ENCODE data around the gene NLRP3. TPM values are rescaled to one million over a fixed set of nuclear protein-coding genes. Genes with fewer than 3 reads are reported as not detected.

NLRP3 gene
- total and polyA plus RNA-seq, 10 of the 15 experiments (the other 5 are each of a cell fraction or from before 2014, with no cell fraction given), result 1.8 to 10.4 (median 5.0) TPM

GRCh38 chr1:247421074-247421473 is 5.1 kb downstream of the NLRP3 start:
- SMC1A ChIA-PET (ENCODE audit: uncharacterized antibody, unreplicated experiment), result interaction anchor here (0.6 to 3.1 kb wide), 8 partner anchors 11 to 65 kb away, joined by 3 to 23 read pairs (median 4); no protein-coding TSS in a partner anchor
- peaks cover 5% of the 10 kb centered on the region for H3K4me1 ChIP-seq (ENCODE audit: control insufficient read depth, insufficient read depth, low read length)
- no peak for TF ChIP-seq KAT2A (conservative IDR thresholded peaks at IDR 0.05; ENCODE audit: control insufficient read depth, low read depth, low read length)
- TF ChIP-seq CBX5 (IDR thresholded peaks at IDR 0.05; ENCODE audit: low read depth), result no peak
- TF ChIP-seq MXI1 (IDR thresholded peaks at IDR 0.05; ENCODE audit: low read depth, low read length), result no peak
- no peak for TF ChIP-seq EGR1 (IDR thresholded peaks at IDR 0.05; ENCODE audit: borderline replicate concordance in 1 of 2, low read depth in 2 of 2, low read length in 2 of 2)
- TF ChIP-seq ETV6 (conservative IDR thresholded peaks at IDR 0.05 in 1 of 2, IDR thresholded peaks at IDR 0.05 in 1 of 2; ENCODE audit: borderline replicate concordance in 1 of 2, low read depth in 1 of 2), result no peak
- no peak for TF ChIP-seq NFXL1 (IDR thresholded peaks at IDR 0.05; ENCODE audit: borderline replicate concordance)
- TF ChIP-seq, protein P1, sequence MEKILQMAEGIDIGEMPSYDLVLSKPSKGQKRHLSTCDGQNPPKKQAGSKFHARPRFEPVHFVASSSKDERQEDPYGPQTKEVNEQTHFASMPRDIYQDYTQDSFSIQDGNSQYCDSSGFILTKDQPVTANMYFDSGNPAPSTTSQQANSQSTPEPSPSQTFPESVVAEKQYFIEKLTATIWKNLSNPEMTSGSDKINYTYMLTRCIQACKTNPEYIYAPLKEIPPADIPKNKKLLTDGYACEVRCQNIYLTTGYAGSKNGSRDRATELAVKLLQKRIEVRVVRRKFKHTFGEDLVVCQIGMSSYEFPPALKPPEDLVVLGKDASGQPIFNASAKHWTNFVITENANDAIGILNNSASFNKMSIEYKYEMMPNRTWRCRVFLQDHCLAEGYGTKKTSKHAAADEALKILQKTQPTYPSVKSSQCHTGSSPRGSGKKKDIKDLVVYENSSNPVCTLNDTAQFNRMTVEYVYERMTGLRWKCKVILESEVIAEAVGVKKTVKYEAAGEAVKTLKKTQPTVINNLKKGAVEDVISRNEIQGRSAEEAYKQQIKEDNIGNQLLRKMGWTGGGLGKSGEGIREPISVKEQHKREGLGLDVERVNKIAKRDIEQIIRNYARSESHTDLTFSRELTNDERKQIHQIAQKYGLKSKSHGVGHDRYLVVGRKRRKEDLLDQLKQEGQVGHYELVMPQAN (conservative IDR thresholded peaks at IDR 0.05), result no peak
- TF ChIP-seq ZNF207 (IDR thresholded peaks at IDR 0.05; ENCODE audit: borderline replicate concordance), result no peak
- no peak for TF ChIP-seq MLLT1 (IDR thresholded peaks at IDR 0.05)
- TF ChIP-seq, protein P2, sequence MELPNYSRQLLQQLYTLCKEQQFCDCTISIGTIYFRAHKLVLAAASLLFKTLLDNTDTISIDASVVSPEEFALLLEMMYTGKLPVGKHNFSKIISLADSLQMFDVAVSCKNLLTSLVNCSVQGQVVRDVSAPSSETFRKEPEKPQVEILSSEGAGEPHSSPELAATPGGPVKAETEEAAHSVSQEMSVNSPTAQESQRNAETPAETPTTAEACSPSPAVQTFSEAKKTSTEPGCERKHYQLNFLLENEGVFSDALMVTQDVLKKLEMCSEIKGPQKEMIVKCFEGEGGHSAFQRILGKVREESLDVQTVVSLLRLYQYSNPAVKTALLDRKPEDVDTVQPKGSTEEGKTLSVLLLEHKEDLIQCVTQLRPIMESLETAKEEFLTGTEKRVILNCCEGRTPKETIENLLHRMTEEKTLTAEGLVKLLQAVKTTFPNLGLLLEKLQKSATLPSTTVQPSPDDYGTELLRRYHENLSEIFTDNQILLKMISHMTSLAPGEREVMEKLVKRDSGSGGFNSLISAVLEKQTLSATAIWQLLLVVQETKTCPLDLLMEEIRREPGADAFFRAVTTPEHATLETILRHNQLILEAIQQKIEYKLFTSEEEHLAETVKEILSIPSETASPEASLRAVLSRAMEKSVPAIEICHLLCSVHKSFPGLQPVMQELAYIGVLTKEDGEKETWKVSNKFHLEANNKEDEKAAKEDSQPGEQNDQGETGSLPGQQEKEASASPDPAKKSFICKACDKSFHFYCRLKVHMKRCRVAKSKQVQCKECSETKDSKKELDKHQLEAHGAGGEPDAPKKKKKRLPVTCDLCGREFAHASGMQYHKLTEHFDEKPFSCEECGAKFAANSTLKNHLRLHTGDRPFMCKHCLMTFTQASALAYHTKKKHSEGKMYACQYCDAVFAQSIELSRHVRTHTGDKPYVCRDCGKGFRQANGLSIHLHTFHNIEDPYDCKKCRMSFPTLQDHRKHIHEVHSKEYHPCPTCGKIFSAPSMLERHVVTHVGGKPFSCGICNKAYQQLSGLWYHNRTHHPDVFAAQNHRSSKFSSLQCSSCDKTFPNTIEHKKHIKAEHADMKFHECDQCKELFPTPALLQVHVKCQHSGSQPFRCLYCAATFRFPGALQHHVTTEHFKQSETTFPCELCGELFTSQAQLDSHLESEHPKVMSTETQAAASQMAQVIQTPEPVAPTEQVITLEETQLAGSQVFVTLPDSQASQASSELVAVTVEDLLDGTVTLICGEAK (IDR thresholded peaks at IDR 0.05; ENCODE audit: borderline replicate concordance), result no peak
- no peak for TF ChIP-seq STAT1 (conservative IDR thresholded peaks at IDR 0.05)
- TF ChIP-seq CREM (IDR thresholded peaks at IDR 0.05; ENCODE audit: low read depth), result no peak
- peak; percentile 19; the same call in 1 of the 2 replicates for TF ChIP-seq ATF7 (IDR thresholded peaks at IDR 0.05; ENCODE audit: low read depth)

More at GRCh38 chr1:247421074-247421473, 5.1 kb downstream of the NLRP3 start:
- DNase-seq (ENCODE audit: low read depth, low spot score) (no peak), FAIRE-seq (no peak), ATAC-seq (peak; percentile 70)
- no peak overlapping the region for H3K9ac ChIP-seq (ENCODE audit: control insufficient read depth, insufficient read depth, low read length)
- no peak overlapping the region for H3K4me2 ChIP-seq (ENCODE audit: control insufficient read depth, insufficient read depth)
- H3K27ac ChIP-seq (ENCODE audit: control insufficient read depth, insufficient read depth), result no peak overlapping the region
- H3K4me3 ChIP-seq, result no peak overlapping the region
- ChIA-PET CTCF (interaction anchor here (1.3 to 5.4 kb wide), 5 partner anchors 12 to 65 kb away, joined by 4 to 35 read pairs (median 7); no protein-coding TSS in a partner anchor), RAD21 (ENCODE audit: unreplicated experiment) (interaction anchor here (1.1 to 3.3 kb wide), 6 partner anchors 10 to 65 kb away, joined by 3 to 15 read pairs (median 6); no protein-coding TSS in a partner anchor), POLR2A (interaction anchor here (1.0 to 1.4 kb wide), 5 partner anchors 14 to 32 kb away, joined by 3 to 5 read pairs (median 3); no protein-coding TSS in a partner anchor)
- no peaks in the 10 kb centered on the region; the same call in 2 of the 3 replicates for H3K9me3 ChIP-seq (replicated peaks; ENCODE audit: control insufficient read depth, insufficient read depth, low read length)
- H3K36me3 ChIP-seq (ENCODE audit: control insufficient read depth in 2 of 2, insufficient read depth in 2 of 2, low read length in 1 of 2), result no peaks in the 10 kb centered on the region
- no peaks in the 10 kb centered on the region for H4K20me1 ChIP-seq (ENCODE audit: control insufficient read depth, insufficient read depth)
- WGBS (ENCODE audit: insufficient coverage, insufficient replicate concordance, low lambda C conversion rate, missing lambda C conversion rate), result 26% methylated on average over 2 of the region's 2 CpGs
- intact Hi-C loops (cut with micrococcal nuclease; ENCODE audit: unreplicated experiment) (loop anchor here (2.0 kb wide), 1 partner anchor 14 kb away; no protein-coding TSS in a partner anchor), in situ Hi-C loops (cut with MboI) (no loop called here)
- peaks cover 0 to 8% of the 10 kb centered on the region in 2 experiments; a peak in 2 of 4 replicates for H3K27me3 ChIP-seq (replicated peaks in 1 of 2; ENCODE audit: control insufficient read depth in 2 of 2, insufficient read depth in 2 of 2, low read length in 1 of 2)
- no peaks in the 10 kb centered on the region for H3K79me2 ChIP-seq (ENCODE audit: control insufficient read depth, insufficient read depth, low read length)
- BruUV-seq (replicated peaks), result no TSS peak
- H2AFZ ChIP-seq (ENCODE audit: control insufficient read depth, low read depth, low read length), result no peak overlapping the region
